ENCODE results near the gene PAXX.

The PAXX gene

DNA sequence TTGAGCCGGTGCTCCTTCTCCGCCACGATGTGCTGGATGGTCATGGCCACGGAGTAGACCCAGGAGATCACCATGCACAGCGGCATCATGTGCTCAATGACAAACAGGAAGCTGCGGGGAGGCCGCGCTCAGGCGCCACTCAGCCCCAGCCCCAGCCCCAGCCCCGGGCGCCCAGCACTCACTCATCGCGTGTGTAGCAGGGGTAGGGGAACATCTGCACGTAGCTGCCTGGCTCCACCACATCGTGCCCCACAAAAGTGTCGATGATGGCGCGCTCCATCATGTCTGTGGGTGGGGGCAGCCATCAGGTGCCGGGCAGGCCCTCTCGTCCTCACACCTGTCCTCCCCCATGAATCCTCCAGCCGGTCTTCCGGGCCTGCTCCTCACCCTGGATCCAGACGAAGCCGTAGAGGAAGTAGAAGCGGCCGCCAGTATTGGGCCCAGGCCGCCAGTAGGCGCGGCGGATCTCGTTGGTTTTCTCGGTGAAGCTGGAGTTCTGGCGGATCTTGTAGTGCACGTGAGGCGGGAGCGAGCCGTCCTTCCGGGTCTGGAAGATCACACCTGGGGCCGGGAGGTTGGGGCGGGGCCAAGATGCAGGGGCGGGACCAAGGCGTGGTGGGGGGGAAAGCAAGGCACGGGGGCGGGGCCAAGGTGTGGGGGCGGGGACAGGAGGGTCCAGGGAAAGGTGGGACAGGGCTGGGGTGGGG is 25.7 kb downstream of the PAXX start:
- TF ChIP-seq, protein P1, sequence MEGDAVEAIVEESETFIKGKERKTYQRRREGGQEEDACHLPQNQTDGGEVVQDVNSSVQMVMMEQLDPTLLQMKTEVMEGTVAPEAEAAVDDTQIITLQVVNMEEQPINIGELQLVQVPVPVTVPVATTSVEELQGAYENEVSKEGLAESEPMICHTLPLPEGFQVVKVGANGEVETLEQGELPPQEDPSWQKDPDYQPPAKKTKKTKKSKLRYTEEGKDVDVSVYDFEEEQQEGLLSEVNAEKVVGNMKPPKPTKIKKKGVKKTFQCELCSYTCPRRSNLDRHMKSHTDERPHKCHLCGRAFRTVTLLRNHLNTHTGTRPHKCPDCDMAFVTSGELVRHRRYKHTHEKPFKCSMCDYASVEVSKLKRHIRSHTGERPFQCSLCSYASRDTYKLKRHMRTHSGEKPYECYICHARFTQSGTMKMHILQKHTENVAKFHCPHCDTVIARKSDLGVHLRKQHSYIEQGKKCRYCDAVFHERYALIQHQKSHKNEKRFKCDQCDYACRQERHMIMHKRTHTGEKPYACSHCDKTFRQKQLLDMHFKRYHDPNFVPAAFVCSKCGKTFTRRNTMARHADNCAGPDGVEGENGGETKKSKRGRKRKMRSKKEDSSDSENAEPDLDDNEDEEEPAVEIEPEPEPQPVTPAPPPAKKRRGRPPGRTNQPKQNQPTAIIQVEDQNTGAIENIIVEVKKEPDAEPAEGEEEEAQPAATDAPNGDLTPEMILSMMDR (IDR thresholded peaks at IDR 0.05; ENCODE audit: low read depth, low read length, missing control alignments): no peak
- no peak overlapping the region for H3K4me3 ChIP-seq (replicated peaks; ENCODE audit: low read depth, low read length)
- DNase-seq (ENCODE audit: extremely low read depth, low read depth): no peak

DNA sequence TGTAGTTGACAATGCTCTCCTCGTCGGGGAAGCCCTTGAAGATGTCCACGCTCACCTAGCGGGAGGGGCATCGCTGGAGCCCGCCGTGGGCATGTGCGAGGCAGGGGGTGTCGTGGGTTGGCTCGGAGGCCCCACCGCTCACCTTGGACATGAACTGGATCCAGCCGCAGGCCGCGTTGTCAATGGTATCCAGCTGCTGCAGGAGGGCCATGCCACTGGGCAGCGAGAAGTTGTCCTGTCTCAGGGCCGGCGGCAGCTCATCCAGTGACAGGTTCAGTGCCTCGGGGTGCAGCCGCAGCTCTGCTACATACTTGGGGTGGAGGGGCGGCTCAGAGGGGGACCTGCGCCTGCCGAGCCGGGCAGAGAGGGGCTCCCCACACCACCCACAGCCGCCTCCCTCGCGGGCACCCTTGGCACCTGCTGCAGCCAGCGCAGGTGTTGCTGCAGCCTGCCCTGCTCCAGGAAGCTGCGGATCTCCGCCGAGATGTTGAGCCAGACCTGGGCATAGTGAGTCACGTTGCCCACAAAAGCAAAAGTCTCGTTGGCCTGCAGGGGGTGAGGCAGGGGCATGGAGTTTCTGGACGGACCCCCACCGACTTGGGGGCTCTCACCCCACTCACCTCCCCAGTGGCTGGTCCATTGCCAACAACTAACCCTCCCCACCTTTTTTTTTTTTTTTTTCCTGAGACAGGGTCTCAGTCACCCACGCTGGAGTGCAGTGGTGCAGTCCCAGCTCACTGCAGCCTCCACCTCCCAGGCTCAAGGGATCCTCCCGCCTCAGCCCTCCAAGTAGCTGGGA is 26.7 kb downstream of the PAXX start:
- TF ChIP-seq, protein P1 (IDR thresholded peaks at IDR 0.05; ENCODE audit: low read depth, low read length, missing control alignments): no peak
- DNase-seq (ENCODE audit: extremely low read depth, low read depth): no peak
- no peak overlapping the region for H3K4me3 ChIP-seq (replicated peaks; ENCODE audit: low read depth, low read length)

DNA sequence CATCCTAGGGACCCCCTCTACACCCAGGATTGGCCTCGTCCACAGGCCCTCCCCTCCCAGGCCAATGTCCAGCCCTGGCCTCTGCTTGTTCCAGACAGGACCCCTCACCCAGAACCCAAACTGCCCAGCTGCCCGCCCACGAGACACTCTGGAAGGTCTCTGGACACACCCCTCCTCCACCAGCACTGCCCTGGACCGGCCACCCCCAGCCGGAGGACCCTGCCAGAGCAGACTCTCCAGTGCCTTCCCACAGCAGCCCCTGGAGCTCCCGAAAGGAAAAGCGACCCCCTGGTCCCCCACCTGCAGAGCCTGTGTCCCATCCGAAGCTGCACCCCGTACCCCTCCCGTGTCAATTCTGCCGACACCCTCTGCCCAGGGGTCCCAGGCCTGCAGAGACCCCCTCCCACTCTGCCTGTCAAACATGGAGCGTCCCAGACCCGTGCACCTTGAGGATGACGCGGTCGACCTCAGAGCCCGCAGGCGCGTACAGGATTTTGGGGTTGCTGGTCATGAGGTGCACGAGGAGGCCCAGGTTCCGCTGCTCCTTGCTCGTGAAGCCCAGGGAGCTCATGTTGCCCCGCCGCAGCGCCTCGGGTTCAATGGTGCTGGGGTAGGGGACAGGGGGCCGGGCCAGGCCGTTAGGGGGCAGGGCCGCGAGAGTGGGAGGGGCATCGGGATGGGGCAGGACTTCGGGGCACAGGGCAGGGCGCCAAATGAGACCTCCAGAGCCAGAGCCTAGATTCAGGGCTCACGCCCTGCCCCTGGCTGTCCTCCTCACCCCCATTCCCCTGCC is 27.9 kb downstream of the PAXX start:
- TF ChIP-seq, protein P1 (IDR thresholded peaks at IDR 0.05; ENCODE audit: low read depth, low read length, missing control alignments): no peak
- no peak for DNase-seq (ENCODE audit: extremely low read depth, low read depth)
- H3K4me3 ChIP-seq (replicated peaks; ENCODE audit: low read depth, low read length): no peak overlapping the region

DNA sequence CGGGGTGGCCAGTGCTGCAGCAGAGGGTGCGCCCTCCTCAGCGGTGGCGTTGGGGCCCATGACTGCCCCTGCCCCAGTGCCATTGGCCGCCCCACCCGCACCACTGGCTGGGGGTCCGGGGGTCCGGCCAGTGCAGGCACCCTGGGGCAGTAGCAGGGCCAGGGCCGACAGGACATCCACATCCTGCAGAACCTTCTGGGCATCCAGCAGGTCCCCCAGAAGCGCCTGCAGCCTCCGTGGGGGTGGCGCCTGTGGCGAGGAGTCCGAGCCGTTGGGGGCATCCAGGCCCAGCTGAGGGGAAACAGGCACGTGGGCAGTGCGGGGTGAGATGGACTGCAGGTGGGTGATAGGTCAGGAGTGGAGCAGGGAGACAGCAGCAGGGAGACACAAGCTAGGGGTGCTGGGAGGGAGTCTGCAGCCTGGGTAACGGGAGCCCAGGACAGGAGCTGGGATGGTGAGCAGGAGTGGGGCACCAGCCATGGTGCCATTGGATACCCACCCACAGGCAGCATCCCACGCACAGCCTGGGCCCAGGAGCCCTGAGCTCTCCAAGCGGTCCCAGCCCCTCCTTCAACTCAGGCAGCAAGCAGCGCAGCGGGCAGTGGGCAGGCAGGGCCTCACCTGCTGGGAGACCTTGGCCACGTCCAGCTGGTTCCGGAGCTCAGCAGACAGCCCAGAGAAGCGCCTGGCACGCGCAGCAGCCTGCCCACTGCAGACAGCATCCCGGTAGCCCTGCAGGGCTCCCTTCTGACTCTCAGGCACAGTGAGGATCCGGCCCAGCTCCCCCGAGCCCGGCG is 28.7 kb downstream of the PAXX start:
- TF ChIP-seq, protein P1 (IDR thresholded peaks at IDR 0.05; ENCODE audit: low read depth, low read length, missing control alignments): no peak

DNA sequence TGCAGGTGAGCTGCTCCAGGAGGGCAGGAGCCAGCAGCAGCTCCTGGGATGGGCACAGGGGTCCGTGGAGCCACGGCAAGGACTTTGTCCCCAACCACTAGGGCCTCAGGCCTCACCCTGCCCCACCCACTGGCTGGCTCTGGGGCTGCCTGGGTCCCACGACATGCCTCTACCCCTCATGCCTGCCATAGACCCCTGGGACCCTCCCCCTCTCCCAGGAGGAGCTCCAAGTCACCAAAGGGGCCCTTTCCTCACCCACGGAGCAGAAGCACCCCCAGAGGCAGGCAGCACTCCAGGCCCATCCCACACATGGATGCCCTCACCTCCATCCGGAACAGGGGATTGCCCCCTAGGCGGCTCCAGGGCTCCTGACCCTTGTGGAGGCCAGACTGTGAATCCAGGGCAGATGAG is 29.4 kb downstream of the PAXX start:
- no peak overlapping the region for H3K4me3 ChIP-seq (replicated peaks; ENCODE audit: low read depth, low read length)
- DNase-seq (ENCODE audit: extremely low read depth, low read depth): no peak
- TF ChIP-seq, protein P1 (IDR thresholded peaks at IDR 0.05; ENCODE audit: low read depth, low read length, missing control alignments): no peak

More for the DNA sequence above, 28.7 kb downstream of the PAXX start:
- DNase-seq (ENCODE audit: extremely low read depth, low read depth): no peak
- no peak overlapping the region for H3K4me3 ChIP-seq (replicated peaks; ENCODE audit: low read depth, low read length)

Measured in HFF-Myc (cell line).